Stomach (tissue), 4 donors: Measurements from ENCODE around the gene TMEM231.

Experiments used
- EP300 ChIP-seq: sonication (generic); formaldehyde crosslinking; IDR thresholded peaks from one replicate; pipeline ENCODE4 v1.6.1; 2017; ENCODE audit warnings: antibody characterized with exemption
- TF ChIP-seq, protein P1 (sequence below), 7 experiments: fragments of 450-650 bp in 4 of 7; fragments of 200-600 bp in 3 of 7; sonication (generic) in 3 of 7; IDR thresholded peaks; one replicate each; pipeline ENCODE4 v1.5.1; 2016 to 2019; ENCODE audit warnings: antibody characterized with exemption in 7 of 7, control low read depth in 2 of 7, mild to moderate bottlenecking in 1 of 7

DNA sequence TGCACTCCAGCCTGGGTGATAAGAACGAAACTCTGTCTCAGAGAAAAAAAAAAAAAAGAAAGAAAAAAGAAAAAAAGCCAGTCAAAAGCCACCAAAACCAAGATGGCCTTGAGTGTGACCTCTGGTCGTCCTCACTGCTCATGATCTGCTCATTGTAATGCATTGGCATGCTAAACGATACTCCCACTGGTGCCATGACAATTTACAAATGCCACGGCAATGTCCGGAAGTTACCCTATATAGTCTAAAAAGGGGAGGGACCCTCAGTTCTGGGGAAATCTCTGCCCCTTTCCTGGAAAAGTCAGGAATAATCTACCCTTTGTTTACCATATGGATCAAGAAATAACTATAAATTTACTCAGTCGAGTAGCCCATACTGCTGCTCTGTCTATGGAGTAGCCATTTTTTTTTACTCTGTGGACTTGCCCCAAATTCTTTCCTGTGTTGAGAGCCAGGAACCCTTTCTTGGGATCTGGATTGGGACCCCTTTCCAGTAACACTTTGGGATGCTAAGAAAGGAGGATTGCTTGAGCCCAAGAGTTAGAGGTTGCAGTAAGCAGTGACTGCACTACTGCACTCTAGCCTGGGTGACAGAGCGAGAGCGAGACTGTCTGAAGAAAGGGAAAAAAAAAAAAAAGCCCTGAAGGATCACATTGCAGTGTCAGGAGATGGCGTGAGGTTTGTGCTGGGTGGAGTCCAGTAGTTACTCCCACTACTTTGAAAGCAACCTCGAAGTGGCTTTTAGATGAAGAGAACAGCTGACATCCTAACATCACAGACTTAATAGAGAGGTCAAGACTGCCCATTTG is 3.7 kb upstream of the TMEM231 start:
- TF ChIP-seq, protein P1, sequence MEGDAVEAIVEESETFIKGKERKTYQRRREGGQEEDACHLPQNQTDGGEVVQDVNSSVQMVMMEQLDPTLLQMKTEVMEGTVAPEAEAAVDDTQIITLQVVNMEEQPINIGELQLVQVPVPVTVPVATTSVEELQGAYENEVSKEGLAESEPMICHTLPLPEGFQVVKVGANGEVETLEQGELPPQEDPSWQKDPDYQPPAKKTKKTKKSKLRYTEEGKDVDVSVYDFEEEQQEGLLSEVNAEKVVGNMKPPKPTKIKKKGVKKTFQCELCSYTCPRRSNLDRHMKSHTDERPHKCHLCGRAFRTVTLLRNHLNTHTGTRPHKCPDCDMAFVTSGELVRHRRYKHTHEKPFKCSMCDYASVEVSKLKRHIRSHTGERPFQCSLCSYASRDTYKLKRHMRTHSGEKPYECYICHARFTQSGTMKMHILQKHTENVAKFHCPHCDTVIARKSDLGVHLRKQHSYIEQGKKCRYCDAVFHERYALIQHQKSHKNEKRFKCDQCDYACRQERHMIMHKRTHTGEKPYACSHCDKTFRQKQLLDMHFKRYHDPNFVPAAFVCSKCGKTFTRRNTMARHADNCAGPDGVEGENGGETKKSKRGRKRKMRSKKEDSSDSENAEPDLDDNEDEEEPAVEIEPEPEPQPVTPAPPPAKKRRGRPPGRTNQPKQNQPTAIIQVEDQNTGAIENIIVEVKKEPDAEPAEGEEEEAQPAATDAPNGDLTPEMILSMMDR (IDR thresholded peaks at IDR 0.05) = no peak
- no peak for TF ChIP-seq EP300
